ENCODE data around the gene SEMA4C.

The SEMA4C gene

DNA sequence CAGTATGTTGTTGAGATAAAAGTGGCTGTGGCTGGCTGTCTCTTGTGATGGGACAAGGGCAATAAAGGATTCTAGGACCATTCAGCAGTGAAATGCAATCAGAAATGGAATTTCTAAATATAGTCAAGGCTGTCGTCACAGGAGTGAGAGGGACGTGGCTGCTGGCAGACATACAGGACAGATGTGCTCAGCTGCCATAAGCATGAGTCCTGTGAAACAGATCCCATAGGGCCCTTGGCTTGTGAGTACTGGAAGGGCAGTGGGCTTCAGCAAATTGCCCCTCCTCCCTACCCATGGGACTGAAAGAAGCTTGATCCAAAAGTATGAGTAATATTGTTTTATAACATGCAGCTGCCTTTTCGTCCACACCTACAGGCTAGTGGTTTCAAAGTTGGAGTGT is 58.0 kb downstream of the SEMA4C start:
- Histone ChIP-seq H3K27ac (peak overlapping the region in 1 of 21 experiments; percentile 24), H3K4me3 (no peak overlapping the region)

- no peak overlapping the region for H3K27ac ChIP-seq
- H3K4me3 ChIP-seq, result no peak overlapping the region
Measured at GRCh38 chr2:96810783-96811192, 59.1 kb downstream of the SEMA4C start.

GRCh38 chr2:96809951-96810782 is 59.7 kb downstream of the SEMA4C start:
- H3K27ac ChIP-seq, result no peak overlapping the region
- H3K4me3 ChIP-seq, result no peak overlapping the region
